ENCODE data around the gene FBXW11. TPM values are rescaled to one million over a fixed set of nuclear protein-coding genes. Genes with fewer than 3 reads are reported as not detected.

Gene FBXW11
- total RNA-seq, 2 donors from 2014 or later: 25.9 to 35.5 TPM

GRCh38 chr5:171992813-171993212, 13.6 kb downstream of the FBXW11 start:
- no peaks in the 10 kb centered on the region for H3K36me3 ChIP-seq
- H3K9ac ChIP-seq (ENCODE audit: low read depth in 2 of 2, low read length in 2 of 2): no peak overlapping the region
- no peak overlapping the region for H3K27ac ChIP-seq
- intact Hi-C loops (cut with DNase I): no loop called here
- no peaks in the 10 kb centered on the region for H3K4me1 ChIP-seq
- H3K9me3 ChIP-seq: no peaks in the 10 kb centered on the region
- TF ChIP-seq CTCF (IDR thresholded peaks at IDR 0.05): no peak
- no peak overlapping the region for H3K4me3 ChIP-seq
- no peak for DNase-seq
- H3K27me3 ChIP-seq: no peaks in the 10 kb centered on the region

- no peak for TF ChIP-seq CTCF (IDR thresholded peaks at IDR 0.05)
- intact Hi-C loops (cut with DNase I): no loop called here
- H3K9ac ChIP-seq (ENCODE audit: low read depth in 2 of 2, low read length in 2 of 2): no peak overlapping the region
- DNase-seq: no peak
- H3K27me3 ChIP-seq: no peaks in the 10 kb centered on the region
- no peak overlapping the region for H3K4me3 ChIP-seq
- no peaks in the 10 kb centered on the region for H3K9me3 ChIP-seq
- no peak overlapping the region for H3K27ac ChIP-seq
- H3K4me1 ChIP-seq: no peaks in the 10 kb centered on the region
- H3K36me3 ChIP-seq: no peaks in the 10 kb centered on the region
Measured at GRCh38 chr5:171992305-171992704, 14.1 kb downstream of the FBXW11 start.

GRCh38 chr5:171990713-171991015, 15.8 kb downstream of the FBXW11 start:
- Histone ChIP-seq H3K9ac (ENCODE audit: low read depth in 2 of 2, low read length in 2 of 2) (no peak overlapping the region), H3K9me3 (no peaks in the 10 kb centered on the region), H3K4me3 (no peak overlapping the region), H3K27me3 (no peaks in the 10 kb centered on the region), H3K27ac (no peak overlapping the region), H3K36me3 (no peaks in the 10 kb centered on the region), H3K4me1 (no peaks in the 10 kb centered on the region)
- DNase-seq: no peak
- TF ChIP-seq CTCF (IDR thresholded peaks at IDR 0.05): no peak
- intact Hi-C loops (cut with DNase I): no loop called here

GRCh38 chr5:171989946-171990712, 16.3 kb downstream of the FBXW11 start:
- TF ChIP-seq CTCF (IDR thresholded peaks at IDR 0.05): no peak
- H3K4me1 ChIP-seq: no peaks in the 10 kb centered on the region
- no peaks in the 10 kb centered on the region for H3K36me3 ChIP-seq
- no peak for DNase-seq
- H3K27ac ChIP-seq: no peak overlapping the region
- no peaks in the 10 kb centered on the region for H3K9me3 ChIP-seq
- H3K4me3 ChIP-seq: no peak overlapping the region
- H3K9ac ChIP-seq (ENCODE audit: low read depth in 2 of 2, low read length in 2 of 2): no peak overlapping the region
- intact Hi-C loops (cut with DNase I): no loop called here
- no peaks in the 10 kb centered on the region for H3K27me3 ChIP-seq

- DNase-seq: no peak
- Histone ChIP-seq H3K36me3 (no peaks in the 10 kb centered on the region), H3K27me3 (no peaks in the 10 kb centered on the region), H3K4me1 (no peaks in the 10 kb centered on the region), H3K9ac (ENCODE audit: low read depth in 2 of 2, low read length in 2 of 2) (no peak overlapping the region), H3K9me3 (no peaks in the 10 kb centered on the region), H3K4me3 (no peak overlapping the region), H3K27ac (no peak overlapping the region)
- no peak for TF ChIP-seq CTCF (IDR thresholded peaks at IDR 0.05)
- intact Hi-C loops (cut with DNase I): no loop called here
Measured at GRCh38 chr5:171989276-171989675, 17.2 kb downstream of the FBXW11 start.

Data from colonic mucosa (tissue), 4 donors.